Mammary epithelial cell (primary cell): Measurements from ENCODE around the gene GPBP1.

Experiments
- CTCF ChIP-seq, 2 donors: IDR thresholded peaks in 1 of 2; conservative IDR thresholded peaks in 1 of 2; 2 replicates each; pipeline ENCODE4 v1.5.1; 2011 to 2012; ENCODE audit warnings: inconsistent platforms in 2 of 2, low read length in 2 of 2, mild to moderate bottlenecking in 2 of 2, control low read depth in 1 of 2, low read depth in 1 of 2; ENCODE audit not compliant: insufficient read depth in 1 of 2; ENCODE audit errors: extremely low read depth in 1 of 2
- EZH2 ChIP-seq: IDR thresholded peaks from 2 replicates; pipeline ENCODE4 v1.6.1; 2012; ENCODE audit warnings: low read length, inconsistent platforms, borderline replicate concordance

- TF ChIP-seq CTCF (conservative IDR thresholded peaks at IDR 0.05 in 1 of 2, IDR thresholded peaks at IDR 0.05 in 1 of 2; ENCODE audit: extremely low read depth in 1 of 2, insufficient read depth in 1 of 2, low read depth in 1 of 2, low read length in 2 of 2) = no peak
- no peak for TF ChIP-seq EZH2
These were observed 126.1 kb downstream of the GPBP1 start for GRCh38 chr5:57299986-57300385.
